ENCODE measurements around the gene MATK. TPM values are rescaled to one million over a fixed set of nuclear protein-coding genes. Genes with fewer than 3 reads are reported as not detected.

Gene MATK
- total and polyA plus RNA-seq, 10 of the 15 experiments (the other 5 are each of a cell fraction or from before 2014, with no cell fraction given): 0.24 to 2.2 (median 1.1) TPM; not detected in 2

- no peak for FAIRE-seq
- ChIA-PET POLR2A (no interaction called here), SMC1A (ENCODE audit: uncharacterized antibody, unreplicated experiment) (interaction anchor here (0.7 kb wide), 1 partner anchor 28 kb away, joined by 5 read pairs; no protein-coding TSS in a partner anchor), CTCF (interaction anchor here (0.6 kb wide), 1 partner anchor 357 kb away, joined by 3 read pairs; no protein-coding TSS in a partner anchor), RAD21 (ENCODE audit: unreplicated experiment) (no interaction called here)
- no TSS peak for BruUV-seq (replicated peaks)
- H3K36me3 ChIP-seq (ENCODE audit: control insufficient read depth in 2 of 2, insufficient read depth in 2 of 2, low read length in 1 of 2): no peaks in the 10 kb centered on the region
- no peak overlapping the region for H3K4me3 ChIP-seq
- in situ Hi-C loops (cut with MboI) (no loop called here), intact Hi-C loops (cut with micrococcal nuclease; ENCODE audit: unreplicated experiment) (no loop called here)
- H3K9me3 ChIP-seq (replicated peaks; ENCODE audit: control insufficient read depth, insufficient read depth, low read length): no peaks in the 10 kb centered on the region; the same call in 2 of the 3 replicates
- no peaks in the 10 kb centered on the region for H3K4me1 ChIP-seq (ENCODE audit: control insufficient read depth, insufficient read depth, low read length)
- H3K4me2 ChIP-seq (ENCODE audit: control insufficient read depth, insufficient read depth): no peak overlapping the region
- H2AFZ ChIP-seq (ENCODE audit: control insufficient read depth, low read depth, low read length): no peak overlapping the region
- TF ChIP-seq EZH2 (IDR thresholded peaks at IDR 0.05; ENCODE audit: borderline replicate concordance, control insufficient read depth, low read depth, low read length): no peak
- no peak for TF ChIP-seq ZNF217 (IDR thresholded peaks at IDR 0.05)
- no peak for TF ChIP-seq RFX5 (IDR thresholded peaks at IDR 0.05; ENCODE audit: low read depth, low read length)
- TF ChIP-seq WRNIP1 (IDR thresholded peaks at IDR 0.05; ENCODE audit: borderline replicate concordance, low read depth, low read length): no peak
- no peak for TF ChIP-seq ETV6 (conservative IDR thresholded peaks at IDR 0.05 in 1 of 2, IDR thresholded peaks at IDR 0.05 in 1 of 2; ENCODE audit: borderline replicate concordance in 1 of 2, low read depth in 1 of 2)
- TF ChIP-seq FOXM1 (IDR thresholded peaks at IDR 0.05; ENCODE audit: low read depth, low read length): no peak
- TF ChIP-seq KLF5 (IDR thresholded peaks at IDR 0.05; ENCODE audit: partially characterized antibody): no peak
- TF ChIP-seq SREBF2 (IDR thresholded peaks at IDR 0.05; ENCODE audit: low read length): no peak
- TF ChIP-seq EP300 (IDR thresholded peaks at IDR 0.05; ENCODE audit: borderline replicate concordance in 1 of 2, control insufficient read depth in 1 of 2, low read depth in 2 of 2, low read length in 2 of 2): no peak
- TF ChIP-seq SPI1 (IDR thresholded peaks at IDR 0.05; ENCODE audit: borderline replicate concordance, insufficient read depth, low read depth, low read length): no peak
- no peak for TF ChIP-seq DPF2 (IDR thresholded peaks at IDR 0.05)
- TF ChIP-seq NR2C1 (IDR thresholded peaks at IDR 0.05): no peak
- TF ChIP-seq MXI1 (IDR thresholded peaks at IDR 0.05; ENCODE audit: low read depth, low read length): no peak
- TF ChIP-seq CEBPZ (IDR thresholded peaks at IDR 0.05; ENCODE audit: low read depth, low read length): no peak
- TF ChIP-seq POLR2A (IDR thresholded peaks at IDR 0.05; ENCODE audit: low read depth, low read length): no peak
- TF ChIP-seq MTA2 (IDR thresholded peaks at IDR 0.05; ENCODE audit: low read depth): no peak
- TF ChIP-seq HDGF (IDR thresholded peaks at IDR 0.05): no peak
- TF ChIP-seq, protein P1, sequence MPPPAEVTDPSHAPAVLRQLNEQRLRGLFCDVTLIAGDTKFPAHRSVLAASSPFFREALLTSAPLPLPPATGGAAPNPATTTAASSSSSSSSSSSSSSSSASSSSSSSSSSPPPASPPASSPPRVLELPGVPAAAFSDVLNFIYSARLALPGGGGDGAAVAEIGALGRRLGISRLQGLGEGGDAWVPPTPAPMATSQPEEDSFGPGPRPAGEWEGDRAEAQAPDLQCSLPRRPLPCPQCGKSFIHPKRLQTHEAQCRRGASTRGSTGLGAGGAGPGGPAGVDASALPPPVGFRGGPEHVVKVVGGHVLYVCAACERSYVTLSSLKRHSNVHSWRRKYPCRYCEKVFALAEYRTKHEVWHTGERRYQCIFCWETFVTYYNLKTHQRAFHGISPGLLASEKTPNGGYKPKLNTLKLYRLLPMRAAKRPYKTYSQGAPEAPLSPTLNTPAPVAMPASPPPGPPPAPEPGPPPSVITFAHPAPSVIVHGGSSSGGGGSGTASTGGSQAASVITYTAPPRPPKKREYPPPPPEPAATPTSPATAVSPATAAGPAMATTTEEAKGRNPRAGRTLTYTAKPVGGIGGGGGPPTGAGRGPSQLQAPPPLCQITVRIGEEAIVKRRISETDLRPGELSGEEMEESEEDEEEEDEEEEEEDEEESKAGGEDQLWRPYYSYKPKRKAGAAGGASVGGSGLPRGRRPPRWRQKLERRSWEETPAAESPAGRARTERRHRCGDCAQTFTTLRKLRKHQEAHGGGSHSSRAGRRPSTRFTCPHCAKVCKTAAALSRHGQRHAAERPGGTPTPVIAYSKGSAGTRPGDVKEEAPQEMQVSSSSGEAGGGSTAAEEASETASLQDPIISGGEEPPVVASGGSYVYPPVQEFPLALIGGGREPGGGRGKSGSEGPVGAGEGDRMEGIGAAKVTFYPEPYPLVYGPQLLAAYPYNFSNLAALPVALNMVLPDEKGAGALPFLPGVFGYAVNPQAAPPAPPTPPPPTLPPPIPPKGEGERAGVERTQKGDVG (CRISPR knock-in tag; IDR thresholded peaks at IDR 0.05): no peak
- H3K9ac ChIP-seq (ENCODE audit: control insufficient read depth, insufficient read depth, low read length): no peak overlapping the region
- H4K20me1 ChIP-seq (ENCODE audit: control insufficient read depth, insufficient read depth): no peaks in the 10 kb centered on the region
- DNase-seq (ENCODE audit: low read depth, low spot score): no peak
- ATAC-seq: no peak
- 34% methylated on average over 15 of the region's 16 CpGs for WGBS (ENCODE audit: insufficient coverage, insufficient replicate concordance, low lambda C conversion rate, missing lambda C conversion rate)
- no peaks in the 10 kb centered on the region; a peak in 1 of 4 replicates for H3K27me3 ChIP-seq (replicated peaks in 1 of 2; ENCODE audit: control insufficient read depth in 2 of 2, insufficient read depth in 2 of 2, low read length in 1 of 2)
- no peak overlapping the region for H3K27ac ChIP-seq (ENCODE audit: control insufficient read depth, insufficient read depth)
- no peaks in the 10 kb centered on the region for H3K79me2 ChIP-seq (ENCODE audit: control insufficient read depth, insufficient read depth, low read length)
Measured at GRCh38 chr19:3788996-3789778, 3.0 kb upstream of the MATK start.

Measured in GM12878 (cell line).